Esophagus squamous epithelium (tissue), 4 donors: ENCODE data around the gene CWC27.

Source experiments
- POLR2A ChIP-seq, 4 donors: fragments of 450-650 bp; IDR thresholded peaks; one replicate each; pipeline ENCODE4 v1.6.1; 2017; ENCODE audit warnings: antibody characterized with exemption in 4 of 4, mild to moderate bottlenecking in 4 of 4, moderate library complexity in 3 of 4
- TF ChIP-seq, protein P1 (sequence below), 6 experiments: fragments of 450-650 bp in 4 of 6; fragments of 200-600 bp in 2 of 6; sonication (generic) in 2 of 6; IDR thresholded peaks; one replicate each; pipeline ENCODE4 v1.5.1; 2016 to 2019; ENCODE audit warnings: antibody characterized with exemption in 6 of 6, mild to moderate bottlenecking in 4 of 6, moderate library complexity in 4 of 6

DNA sequence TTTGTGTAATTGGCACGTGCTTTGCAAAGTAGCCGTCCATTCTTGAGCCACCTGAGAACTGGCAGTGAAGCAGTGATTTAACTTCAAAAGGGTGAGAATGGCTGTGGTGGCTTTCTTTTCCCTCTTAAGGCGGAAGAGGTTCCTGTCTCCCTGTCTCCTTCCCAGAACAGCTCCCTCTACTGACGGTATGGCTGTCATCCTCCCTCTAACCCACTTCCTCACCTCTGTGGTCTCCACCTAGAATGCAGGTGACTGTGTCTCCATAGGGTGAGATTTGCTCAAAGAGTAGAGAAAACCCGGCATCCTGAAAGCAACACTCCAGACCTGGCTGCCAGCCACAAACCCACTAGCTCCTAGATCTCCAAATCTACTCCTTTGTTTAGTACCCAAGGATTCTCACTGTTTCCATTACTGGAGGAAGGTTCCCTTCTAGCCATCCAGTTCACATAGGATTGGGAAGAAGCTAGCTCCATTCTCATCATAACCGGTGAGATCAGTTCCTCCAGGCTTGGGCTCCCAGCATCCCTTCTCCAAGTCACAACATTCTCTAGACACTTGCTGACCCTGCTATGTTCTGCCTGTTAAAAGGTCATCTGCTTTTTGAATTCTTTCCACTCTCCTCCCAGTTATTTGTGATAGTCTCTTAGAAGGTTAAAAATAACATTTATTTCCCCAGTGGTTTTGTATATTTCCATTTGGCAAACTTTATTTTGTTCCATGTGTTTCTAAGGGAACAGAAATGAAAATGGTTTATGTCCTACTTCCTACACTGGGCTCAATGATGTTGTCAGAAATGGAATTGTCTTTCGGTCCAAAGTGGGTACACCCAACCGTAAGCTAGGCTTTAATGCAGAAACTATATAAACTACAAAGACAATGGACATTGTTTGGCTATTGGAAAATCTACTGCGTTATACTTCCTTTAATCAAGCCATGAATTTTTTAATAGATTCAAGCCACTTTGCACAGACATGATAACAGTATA lies 269.4 kb downstream of the CWC27 start:
- TF ChIP-seq, protein P1, sequence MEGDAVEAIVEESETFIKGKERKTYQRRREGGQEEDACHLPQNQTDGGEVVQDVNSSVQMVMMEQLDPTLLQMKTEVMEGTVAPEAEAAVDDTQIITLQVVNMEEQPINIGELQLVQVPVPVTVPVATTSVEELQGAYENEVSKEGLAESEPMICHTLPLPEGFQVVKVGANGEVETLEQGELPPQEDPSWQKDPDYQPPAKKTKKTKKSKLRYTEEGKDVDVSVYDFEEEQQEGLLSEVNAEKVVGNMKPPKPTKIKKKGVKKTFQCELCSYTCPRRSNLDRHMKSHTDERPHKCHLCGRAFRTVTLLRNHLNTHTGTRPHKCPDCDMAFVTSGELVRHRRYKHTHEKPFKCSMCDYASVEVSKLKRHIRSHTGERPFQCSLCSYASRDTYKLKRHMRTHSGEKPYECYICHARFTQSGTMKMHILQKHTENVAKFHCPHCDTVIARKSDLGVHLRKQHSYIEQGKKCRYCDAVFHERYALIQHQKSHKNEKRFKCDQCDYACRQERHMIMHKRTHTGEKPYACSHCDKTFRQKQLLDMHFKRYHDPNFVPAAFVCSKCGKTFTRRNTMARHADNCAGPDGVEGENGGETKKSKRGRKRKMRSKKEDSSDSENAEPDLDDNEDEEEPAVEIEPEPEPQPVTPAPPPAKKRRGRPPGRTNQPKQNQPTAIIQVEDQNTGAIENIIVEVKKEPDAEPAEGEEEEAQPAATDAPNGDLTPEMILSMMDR (IDR thresholded peaks at IDR 0.05), result peak in 3 of 6 experiments; percentile 19 to 48 (median 27)
- no peak for TF ChIP-seq POLR2A (IDR thresholded peaks at IDR 0.05)
